ENCODE data around the gene NUP188.

NUP188 gene

DNA sequence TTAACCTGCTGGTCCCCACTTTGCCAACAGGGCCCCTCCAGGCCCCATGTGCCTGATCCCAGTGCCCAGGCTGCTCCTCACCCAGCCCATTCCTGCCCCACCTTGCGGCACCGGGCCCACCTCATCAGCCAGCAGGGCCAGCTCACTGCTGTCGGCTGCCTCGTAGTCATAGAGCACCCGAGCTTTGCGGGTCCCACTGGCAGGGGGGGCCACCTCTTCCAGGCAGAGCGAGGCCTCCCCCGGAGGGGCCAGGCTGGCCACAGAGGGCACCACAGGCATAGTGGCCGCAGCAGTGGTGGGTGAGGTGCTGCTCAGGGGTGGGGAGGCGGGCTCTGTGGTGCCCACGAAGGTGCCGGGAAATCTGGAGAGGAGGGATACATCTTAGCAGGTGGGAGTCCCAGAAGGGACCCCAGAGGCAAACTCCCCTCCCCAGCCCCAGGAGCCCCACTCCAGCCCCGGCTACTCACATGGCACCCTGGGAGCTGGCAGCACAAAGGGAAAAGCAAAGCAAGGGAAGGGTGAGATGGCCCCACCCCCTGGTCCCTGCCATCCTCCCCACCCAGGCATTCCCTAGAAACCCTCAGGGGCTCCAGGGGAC, 61.6 kb downstream of the NUP188 start:
- no peak for DNase-seq

DNA sequence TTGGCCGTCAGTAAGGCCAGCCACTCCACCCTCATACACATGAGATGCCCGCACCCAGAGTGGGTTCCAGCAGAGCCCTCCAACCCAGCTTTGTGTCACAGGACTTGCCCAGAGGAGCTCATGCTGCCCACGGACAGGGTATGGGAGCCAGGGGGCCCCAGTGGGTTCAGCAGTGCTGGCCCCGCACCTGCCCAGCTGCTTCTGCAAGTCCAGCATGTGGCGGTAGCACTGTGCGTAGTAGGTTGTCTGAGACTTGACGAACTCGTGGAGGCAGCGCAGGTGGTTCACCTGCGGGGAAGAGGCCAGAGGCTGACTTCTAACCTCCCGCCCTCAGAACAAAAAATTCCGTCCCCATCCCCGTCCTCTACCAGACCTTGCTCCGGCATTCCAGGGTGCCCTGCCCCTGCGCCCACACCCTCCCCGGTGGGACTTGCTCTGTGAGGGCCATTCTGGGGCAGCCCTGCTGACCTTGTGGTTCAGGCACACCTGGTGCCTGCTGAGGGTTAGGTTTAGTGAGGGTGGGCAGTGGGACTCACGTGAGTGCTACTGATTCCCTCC, 62.2 kb downstream of the NUP188 start:
- no peak for DNase-seq

DNA sequence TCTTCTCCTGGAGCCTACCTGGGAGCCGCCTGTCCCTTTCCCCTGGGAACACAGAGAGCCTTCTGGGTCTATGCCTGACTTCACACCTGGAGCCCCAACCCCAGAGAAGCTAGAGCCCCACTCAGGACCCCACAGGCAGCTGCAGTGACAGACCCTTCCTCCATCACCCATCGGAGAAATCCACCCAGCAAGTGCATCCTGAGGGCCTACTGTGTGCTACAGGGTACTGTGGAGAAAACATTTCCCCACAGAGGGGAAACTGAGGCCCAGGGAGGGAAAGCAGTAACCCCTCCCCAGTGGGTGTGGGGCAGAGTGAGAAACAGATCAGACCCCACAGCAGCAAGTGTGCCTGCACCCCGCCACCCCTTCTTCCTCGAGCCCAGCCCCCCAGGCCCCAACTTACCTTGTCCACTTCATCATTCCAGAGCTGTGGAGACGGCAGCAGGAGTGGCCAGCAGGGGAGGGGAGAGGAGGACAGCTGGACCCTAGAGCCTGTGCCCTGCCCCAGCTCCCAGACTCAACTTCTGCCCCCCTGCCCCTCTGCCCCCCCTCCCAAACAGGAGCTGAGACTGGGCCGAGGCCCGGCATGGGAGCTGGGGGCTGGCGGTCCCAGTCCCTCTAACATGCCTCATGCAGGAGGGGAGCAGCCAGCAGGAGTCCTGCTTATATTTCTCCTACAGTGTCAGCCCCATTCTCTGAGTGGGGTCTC, 62.9 kb downstream of the NUP188 start:
- no peak for DNase-seq

DNA sequence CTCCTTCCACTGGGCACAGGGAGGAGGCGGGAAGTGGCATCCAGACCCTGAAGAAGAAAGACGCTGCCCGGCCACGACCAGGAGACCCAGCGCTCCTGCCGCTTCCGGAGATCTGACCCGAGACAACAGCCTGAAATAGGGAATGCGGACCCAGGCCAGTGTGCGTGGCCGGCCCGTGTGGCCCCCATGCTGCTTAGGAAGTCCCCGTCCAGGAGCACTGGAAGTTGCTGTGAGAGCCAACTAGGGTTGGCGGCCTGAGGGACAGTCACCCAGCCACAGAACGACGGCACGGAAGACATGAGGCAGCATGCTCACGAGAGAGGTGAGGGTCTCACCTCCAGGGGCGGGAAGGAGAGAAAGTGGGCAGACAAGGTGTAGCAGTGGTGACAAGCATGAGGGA, 63.7 kb downstream of the NUP188 start:
- DNase-seq: no peak

DNA sequence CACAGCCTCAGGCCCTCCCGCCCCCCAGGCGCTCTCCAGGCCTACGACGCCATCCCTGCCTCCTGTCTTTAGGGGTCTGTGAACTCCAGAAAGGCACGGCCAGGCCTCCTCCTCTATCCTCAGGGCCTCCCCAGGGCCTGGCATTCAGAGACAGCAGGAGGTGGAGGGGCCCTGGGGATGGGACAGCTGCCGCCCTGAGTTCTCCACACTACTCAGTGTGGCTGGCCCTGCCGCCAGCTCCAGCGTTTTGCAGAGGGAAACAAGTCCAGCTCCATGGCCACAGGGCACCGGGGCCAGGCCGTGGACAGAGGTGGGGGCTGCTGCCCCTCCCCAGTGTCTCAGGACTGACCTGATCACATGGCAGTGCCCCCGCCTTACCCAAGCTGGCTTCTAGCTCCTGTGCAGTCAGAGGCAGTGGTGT, 64.3 kb downstream of the NUP188 start:
- DNase-seq: no peak

DNA sequence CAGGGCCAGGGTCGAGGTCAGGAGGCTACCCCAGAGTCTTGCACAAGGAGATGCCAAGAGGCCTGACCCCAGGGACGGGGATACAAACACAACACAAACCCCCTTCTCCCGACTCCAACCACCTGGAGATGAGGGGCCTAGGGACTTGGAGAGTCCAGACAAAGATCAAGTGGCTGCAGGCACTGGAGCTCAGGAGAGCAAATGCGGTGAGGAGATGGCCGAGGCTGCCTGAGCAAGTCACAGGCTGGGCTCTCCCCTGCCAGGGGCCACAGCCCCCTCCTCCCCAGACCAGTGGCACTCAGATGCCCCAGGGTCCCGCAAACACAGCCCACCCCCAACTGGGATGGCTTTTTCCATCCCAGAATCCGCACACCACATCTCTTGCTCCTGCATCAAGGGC, 64.8 kb downstream of the NUP188 start:
- DNase-seq: no peak

DNA sequence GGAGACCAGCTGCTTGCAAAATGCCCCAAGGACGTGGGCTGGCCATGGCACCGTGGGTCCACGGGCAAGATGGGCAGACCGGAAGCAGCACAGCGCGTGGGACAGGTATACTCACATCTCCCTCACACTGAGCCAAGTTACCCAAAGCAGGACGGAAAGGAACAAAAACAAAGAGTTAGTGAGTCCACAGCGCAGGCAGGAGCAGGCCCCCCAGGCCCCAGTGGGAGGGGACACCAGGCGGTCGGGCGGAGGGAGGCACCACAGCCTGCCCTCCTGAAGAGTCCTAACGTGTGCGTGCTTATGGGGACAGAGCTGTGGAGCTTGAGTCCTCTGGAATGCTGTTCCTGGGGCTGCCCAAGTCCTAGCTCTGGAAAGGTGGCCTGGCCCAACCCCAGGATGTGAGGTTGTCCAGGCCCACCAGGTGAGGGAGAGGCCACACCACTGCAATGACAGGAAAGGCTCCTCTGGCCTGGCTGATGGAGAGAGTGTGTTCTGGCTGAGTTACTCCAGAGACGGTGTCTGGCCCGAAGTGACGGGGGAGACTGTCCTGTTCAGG, 65.5 kb downstream of the NUP188 start:
- no peak for DNase-seq

DNA sequence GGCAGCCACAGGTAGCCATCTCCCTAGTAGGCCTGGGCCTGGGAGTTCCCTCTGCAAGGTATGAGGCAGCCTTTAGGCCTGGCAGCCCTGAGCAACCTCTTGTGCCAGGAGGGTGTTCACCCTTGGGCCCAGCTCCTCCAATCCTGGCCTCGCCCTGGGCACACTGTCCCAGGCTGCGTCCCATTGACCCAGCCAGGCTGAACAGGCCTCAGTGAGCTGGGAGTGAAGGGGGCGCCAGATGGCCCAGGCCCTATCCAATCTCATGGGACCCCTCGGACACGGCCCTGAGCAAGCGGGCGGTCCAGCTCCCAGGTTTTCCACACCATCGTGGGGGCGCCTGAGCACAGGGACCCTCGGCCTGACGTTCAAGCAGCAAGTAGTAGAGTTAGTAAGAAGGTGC, 66.2 kb downstream of the NUP188 start:
- DNase-seq: no peak

DNA sequence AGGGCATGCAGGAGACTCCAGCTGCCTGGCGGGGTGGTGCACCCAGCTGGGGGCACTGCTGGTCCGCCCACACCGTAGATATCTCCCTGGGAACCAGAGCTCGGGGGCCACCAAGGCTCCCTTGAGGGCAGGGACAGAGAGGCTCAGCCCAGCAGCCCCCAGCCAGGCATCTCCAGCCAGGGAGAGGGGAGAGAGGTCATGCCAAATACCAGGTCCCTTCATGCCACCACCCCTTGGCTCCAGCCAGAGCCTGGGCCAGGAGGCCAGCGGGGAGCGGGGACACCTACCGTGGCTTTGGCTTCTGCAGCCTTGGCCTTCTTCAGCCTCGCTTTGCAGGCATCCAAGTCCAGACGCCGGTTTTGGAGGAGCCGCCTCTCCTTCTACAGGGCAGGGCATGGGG, 66.6 kb downstream of the NUP188 start:
- no peak for DNase-seq

DNA sequence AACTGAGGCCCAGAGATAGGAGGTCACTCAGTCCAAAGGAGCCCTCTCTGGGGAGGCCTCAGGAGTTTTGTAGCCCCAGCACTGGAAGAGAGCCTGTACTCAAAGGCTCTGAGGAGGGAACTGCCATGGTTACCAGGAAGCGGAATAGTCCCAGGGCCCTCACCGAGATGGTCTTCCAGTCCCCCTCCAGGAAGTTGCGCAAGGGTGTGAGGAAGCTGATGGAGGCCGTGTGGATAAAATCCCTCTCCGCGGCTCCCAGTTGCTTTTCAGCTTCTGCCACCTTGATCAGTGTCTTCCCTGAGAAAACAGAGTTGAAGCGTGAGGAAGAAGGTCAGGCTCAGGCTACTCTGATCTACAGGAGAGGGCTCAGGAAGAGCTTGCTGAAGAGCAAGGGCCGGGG, 67.1 kb downstream of the NUP188 start:
- no peak for DNase-seq

DNA sequence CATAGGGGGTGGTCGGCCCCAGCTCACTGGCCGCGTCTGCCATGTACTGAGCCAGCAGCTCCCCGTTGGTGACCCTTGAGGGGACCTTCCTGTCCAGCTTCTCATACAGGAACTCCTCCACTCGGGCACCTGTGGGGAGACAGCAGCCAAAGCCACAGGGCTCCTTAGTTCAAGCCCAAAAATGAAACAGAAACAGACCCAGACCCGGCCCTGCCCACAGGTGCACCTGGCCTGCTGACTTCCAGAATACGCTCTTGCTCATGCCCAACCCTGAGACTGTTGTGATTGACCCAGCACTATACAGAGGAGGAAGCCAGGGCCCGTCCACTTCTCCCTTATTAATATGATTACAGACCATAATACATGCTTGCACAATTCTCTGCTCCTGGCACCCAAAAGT, 73.6 kb downstream of the NUP188 start:
- DNase-seq: no peak

DNA sequence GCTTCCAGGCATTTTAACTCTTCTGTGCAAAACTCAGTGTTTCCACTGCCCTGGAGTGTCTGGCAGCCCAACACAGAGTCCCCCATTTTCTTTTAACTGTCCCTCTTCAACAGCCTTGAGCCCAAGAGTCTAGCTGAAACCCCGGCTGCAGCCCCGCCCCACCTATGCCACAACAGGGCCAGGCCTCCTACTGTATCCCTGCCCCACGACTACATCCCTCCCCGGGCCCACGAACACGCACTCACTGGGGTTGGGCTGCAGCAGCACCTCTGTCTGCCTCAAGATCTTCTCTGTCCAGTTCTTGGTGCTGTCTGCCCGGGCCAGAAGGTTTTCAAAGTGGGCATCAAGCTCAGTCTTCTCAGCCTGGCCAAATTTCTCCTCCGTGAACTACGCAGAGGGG, 74.5 kb downstream of the NUP188 start:
- DNase-seq: no peak

DNA sequence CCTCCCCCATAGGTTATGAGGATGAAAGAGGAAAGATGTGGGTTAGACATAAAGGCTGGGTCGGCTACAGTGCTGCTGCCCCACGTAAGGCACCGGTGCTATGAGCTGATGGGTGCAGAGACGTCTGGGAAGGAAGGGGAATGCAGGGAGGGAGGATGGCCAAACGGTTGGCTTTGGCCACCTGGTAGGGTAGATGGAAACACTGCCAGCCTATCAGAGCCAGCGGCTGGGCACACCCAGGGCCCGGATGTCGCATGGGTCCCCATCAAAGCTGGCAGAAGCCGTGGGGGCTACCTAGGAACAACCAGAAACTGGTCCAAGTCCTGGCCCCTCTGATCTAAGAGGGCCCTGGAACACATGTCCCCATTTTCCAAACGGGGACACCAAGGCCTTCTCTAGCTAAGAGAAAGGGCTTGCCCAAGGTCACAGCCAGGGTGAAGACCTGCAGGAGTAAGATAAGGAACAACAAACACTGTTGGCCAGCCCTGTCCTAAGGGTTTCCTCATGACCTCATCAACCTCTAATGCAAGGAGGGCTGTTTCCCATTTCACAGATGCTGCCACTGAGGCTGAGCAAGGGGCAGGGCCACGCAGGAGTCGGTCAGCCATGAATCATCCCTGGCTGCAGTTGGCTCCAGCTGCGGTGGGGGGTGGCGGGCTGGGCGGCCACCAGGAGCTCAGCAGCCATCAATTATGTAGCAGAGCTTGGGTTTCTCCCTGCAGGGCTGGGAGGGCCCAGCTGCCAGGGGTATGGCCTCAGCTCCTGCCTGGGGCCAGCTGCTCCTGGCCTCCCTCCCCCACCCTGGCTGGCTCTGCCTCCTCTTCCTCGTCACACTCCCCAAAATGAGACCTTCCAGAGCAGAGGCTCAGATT, 75.8 kb downstream of the NUP188 start:
- DNase-seq: no peak

DNA sequence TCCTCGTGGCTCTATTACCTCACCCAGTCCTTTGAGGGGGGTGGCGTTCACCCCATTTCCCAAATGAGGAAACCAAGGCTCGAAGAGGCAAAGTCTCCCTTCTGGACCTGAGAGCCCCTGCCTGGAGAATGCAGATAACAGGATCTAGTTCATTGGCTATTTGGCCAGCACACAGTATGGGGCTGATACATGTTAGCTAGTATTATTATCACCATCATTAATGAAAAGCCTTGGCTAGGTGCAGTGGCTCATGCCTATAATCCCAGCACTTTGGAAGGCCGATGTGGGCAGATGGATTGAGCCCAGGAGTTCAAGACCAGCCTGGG, 76.4 kb downstream of the NUP188 start:
- DNase-seq: no peak

DNA sequence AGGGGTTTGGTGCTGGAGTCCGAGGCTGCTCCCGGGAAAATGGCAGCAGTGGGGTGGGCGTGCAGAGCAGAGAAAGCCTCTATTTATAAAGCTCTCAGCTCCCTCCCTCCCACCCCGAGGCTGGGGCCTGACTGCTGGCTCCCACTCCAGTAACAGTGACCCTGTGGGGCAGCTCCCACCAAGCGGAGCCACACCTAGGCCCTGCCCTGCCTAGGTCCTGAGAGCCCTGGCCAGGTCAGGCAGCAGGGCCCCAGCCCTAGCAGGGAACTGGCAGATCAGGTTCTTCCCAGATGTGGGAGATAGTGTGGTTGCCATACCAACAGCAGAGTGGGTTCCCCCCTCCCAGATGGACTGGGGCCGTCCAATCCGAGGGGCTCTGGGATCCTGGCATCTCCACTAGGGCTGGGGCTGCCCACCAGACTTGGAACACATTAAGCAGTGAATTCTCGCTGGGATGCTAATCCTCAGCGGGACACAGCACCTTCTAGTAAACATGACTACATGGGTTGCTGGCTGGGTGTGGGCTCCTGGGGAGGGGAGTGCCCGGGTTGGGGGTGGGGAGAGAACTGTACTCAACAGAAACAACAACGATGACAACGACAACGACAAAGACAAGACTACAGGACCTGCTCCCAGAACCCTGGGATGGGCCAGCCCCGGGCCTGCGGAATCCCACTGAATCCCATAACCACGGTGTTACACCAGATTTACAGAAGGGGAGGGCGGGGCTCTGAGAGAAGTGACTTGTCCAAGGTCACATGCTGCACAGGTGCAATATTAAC, 79.1 kb downstream of the NUP188 start:
- DNase-seq: no peak

DNA sequence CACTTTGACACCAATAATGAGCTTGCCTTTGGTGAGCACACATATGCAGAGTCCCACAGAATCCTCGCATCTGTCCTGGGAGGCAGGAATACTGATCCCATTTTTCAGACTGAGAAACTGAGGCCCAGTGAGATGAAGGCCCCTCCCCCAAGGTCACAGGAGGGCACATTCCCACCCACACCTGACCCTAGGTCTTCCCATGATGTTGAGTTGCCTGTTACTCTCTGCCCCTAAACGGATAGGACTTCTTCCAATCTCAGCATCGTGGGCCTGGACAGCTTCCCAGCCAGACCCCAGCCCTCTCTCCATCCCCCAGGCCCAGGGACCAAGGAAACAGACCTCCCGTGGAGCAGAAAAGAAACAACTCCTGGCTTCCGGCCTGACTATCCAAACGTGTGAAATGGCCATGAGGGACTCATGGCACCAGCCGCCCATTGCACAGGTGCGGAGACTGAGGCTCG, 79.8 kb downstream of the NUP188 start:
- DNase-seq: no peak

DNA sequence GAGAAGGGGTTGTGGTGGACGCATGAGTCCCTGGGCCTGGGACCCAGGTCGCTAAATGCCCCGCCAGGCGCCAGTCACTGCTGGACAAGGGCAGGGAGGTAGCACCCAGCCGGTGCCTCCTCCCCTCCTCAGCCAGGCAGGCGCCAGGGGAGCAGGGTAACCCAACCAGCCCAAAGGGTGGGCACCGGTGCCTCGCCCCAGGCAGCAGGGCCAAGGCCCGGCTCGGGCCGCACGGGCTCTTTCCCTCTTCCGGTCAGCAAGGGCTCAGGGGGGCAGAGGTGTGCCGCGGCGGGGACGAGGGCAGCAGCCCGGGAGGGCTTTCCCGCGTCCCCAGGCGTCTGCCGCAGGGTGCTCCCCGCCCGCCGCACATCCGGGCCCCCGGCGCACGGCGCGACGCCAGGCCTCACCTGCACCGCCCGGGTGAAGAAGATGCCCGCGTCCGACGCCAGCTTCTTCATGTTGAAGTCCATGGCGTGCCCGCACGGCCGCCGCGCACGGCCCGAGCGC, 80.2 kb downstream of the NUP188 start:
- DNase-seq: peak; percentile 77

DNA sequence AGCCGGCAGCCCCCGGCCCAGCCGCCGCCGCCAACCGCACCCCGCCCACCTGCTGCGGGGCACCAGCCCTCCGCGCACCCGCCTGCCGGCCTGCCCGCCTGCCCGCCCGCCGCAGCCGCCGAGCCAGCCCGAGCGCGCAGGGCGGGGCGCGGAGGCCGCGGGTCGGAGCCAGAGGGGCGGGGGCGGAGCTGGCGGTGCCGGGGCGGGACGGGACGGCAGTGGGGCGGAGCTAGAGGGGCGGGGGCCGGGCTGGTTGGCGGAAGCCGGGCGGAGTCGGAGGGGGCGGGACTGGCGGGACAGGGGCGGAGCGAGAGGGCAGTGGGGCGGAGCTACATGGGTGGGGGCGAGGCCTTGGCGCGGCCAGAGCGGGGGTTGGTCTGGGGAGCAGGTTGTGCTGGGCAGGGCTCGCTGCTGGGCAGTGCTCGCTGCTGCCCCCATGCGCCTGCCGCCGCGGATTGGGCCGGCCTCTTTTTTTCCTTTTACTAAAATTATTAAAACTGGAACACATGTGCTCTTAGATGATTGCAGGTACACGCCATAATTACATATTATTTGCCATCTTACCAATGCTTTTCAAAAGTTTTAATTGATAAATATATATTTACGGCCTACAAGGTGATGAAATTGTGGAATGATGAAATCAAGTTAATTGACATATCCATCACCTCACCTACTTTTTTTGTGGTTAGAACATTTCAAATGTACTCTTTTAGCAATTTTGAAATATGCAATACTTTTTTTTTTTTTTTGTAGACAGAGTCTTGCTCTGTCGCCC, 80.9 kb downstream of the NUP188 start, which contains the start of gene SH3GLB2:
Gene SH3GLB2, minus strand, starts transcription at position 140 of the 775 bp plus-strand sequence. CDS start 177 bp downstream, outside the sequence.
- DNase-seq: peak; percentile 91

DNA sequence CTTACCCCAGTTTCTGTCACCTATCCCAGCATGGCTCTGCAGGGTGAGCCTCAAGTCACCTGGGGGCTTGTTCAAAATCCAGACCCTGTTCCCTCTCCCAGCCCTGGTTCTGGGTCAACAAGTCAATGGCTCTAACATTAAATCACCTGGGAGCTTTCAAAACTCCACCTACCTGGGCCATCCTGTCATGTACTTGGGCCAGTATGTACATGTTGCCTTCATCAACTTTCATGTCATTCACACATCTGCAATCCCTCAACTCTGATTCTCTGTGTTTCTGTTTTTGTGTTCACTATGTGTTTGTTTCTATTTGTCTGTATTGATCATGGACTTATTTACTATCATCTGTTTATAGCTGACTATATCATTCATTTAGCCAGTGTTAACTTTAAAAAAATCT, 82.7 kb downstream of the NUP188 start:
- DNase-seq: no peak

DNA sequence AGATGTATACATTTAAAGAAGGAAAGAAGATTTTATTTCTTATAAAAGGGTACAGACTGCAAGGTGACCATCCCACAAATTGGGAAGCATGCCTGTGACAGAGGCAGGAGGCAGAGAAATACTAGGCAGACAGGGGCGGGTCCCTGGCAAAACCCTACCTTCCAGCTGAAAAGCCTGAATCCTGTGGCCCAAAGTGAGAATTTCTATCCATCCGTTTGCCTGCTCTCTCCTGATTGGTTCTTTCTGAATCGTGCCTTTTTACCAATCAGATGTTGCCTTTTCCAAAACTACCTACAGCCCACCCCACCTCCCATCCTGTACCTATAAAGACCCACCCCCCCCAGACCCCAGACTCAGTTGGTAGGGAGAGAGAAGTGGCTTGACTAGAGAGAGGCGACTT, 84.0 kb downstream of the NUP188 start:
- no peak for DNase-seq

DNA sequence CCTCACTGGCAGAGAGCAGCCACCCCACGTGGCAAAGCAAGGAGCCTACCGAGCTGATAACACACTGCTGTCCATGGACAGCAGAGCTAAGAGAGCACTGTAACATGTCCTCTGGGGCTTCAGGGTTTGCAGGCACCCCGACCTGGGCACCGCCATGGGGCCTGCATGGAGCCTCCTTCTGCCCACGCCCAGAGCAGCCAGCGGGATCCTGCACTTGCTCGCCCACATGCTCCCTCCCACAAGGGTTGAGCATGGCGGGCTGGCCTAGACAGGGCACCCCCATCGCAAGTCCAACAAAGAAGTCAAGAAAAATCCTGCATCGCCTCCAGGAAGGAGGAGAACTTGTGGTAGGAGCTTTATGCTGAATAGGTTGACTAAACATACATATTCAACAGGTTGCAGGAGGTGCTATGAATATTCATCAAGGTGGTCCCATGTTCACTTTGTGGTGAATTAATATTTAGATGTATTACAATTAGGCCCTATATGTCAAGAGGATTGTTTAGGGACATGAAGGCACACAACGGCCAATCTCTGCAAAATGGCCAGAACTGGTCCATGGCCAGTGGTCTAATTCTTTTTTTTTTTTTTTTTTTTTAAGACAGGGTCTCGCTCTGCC, 85.2 kb downstream of the NUP188 start:
- no peak for DNase-seq
